ENCODE data around the gene NOB1. TPM values are rescaled to one million over a fixed set of nuclear protein-coding genes. Genes with fewer than 3 reads are reported as not detected.
A peak's percentile ranks its signal among the peaks of the same experiment; 100 is the strongest.
"Not testable (repeated sequence)": the region's sequence is repeated elsewhere in the genome, so short reads cannot be mapped to it uniquely, and the experiment has no call there.

NOB1 gene
- total RNA-seq, 4 donors from 2014 or later, result 15.9 to 50.5 (median 21.0) TPM

DNA sequence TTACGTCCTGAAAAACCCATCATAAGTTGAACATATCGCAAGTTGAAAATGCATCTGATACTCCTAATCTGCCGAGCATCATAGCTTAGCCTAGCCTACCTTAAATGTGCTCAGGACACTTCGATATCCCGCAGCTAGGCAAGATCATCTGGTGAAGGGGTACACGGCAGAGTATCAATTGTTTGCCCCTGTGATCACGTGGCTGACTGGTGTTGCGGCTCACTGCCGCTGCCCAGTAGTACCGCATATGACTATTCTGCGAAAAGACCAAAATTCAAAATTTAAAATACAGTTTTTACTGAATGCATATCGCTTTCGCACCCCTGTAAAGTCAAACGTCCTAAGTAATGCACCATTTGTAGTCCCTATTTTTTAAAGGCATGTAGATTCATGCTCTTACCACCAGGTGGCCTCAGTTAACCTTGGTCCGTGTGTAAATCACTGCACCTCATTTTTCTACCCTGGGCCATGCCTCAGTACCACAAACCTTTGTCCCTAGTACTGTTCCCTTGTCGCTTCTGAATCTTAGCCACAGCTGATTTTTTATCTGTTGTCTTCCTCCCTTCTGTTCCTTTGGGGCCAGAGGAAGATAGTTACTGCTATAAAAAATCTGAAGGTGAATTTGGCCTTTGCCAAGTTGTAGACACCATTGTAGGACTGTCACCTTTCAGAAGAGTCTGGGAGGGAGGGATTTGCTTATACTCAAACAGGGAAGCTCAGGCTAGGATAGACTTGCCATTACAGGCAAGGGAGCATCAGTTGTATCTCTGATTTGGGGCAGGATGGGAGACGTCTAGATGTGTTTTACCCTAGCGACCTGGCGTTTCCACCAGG is 41.8 kb upstream of the NOB1 start:
- TF ChIP-seq, protein P1, sequence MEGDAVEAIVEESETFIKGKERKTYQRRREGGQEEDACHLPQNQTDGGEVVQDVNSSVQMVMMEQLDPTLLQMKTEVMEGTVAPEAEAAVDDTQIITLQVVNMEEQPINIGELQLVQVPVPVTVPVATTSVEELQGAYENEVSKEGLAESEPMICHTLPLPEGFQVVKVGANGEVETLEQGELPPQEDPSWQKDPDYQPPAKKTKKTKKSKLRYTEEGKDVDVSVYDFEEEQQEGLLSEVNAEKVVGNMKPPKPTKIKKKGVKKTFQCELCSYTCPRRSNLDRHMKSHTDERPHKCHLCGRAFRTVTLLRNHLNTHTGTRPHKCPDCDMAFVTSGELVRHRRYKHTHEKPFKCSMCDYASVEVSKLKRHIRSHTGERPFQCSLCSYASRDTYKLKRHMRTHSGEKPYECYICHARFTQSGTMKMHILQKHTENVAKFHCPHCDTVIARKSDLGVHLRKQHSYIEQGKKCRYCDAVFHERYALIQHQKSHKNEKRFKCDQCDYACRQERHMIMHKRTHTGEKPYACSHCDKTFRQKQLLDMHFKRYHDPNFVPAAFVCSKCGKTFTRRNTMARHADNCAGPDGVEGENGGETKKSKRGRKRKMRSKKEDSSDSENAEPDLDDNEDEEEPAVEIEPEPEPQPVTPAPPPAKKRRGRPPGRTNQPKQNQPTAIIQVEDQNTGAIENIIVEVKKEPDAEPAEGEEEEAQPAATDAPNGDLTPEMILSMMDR (IDR thresholded peaks at IDR 0.05), result peak; percentile 88 to 95 (median 92)
- no peak for TF ChIP-seq POLR2A (IDR thresholded peaks at IDR 0.05)
- Histone ChIP-seq H3K27ac (no peak overlapping the region), H3K27me3 (no peaks in the 10 kb centered on the region), H3K4me1 (no peaks in the 10 kb centered on the region), H3K4me3 (no peak overlapping the region), H3K36me3 (no peaks in the 10 kb centered on the region), H3K9me3 (no peaks in the 10 kb centered on the region)
- intact Hi-C loops (cut with DNase I; ENCODE audit: low total_unique reads), result loop anchor here (5.0 kb wide), 1 partner anchor 131 kb away; no protein-coding TSS in a partner anchor
- peak; percentile 25 to 38 for DNase-seq

DNA sequence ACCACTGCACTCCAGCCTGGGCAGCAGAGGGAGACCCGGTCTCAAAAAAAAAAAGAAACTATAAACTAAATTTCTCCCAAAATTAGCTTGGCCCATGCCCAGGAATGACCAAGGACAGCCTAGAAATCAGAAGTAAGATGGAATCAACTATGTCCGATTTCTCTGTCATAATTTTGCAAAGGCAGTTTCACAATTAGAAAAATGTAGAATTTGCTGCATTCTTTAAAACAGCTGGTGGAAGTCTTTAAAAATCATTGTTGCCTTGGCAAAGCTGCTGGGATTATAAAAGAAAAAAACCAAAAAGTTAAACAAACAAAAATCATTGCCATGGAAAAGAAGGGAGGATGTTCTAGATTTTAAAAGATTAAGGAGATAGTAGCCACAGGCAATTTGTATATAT is 39.8 kb upstream of the NOB1 start:
- intact Hi-C loops (cut with DNase I; ENCODE audit: low total_unique reads), result no loop called here
- no peak overlapping the region for H3K4me3 ChIP-seq
- no peak for TF ChIP-seq POLR2A (IDR thresholded peaks at IDR 0.05)
- TF ChIP-seq, protein P1 (IDR thresholded peaks at IDR 0.05), result no peak

DNA sequence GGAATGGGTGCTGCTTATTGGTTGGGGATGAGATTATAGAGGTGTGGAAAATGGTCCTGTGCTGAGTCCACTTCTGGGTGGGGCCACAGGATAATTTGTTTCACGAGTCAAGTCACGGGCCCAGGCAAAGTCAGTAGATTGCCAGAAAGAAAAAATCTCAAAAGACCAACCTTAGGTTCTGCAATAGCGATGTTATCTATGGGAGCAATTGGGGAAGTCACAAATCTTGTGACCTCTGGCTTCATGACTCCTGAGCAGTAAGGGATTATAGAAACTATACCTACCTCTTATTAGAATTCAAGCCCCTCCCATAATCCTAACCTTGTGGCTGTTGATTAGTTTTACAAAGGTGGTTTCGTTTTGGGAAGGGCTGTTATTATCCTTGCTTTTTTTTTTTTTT is 38.8 kb upstream of the NOB1 start:
- no peak for TF ChIP-seq POLR2A (IDR thresholded peaks at IDR 0.05)
- Histone ChIP-seq H3K27me3 (no peaks in the 10 kb centered on the region), H3K27ac (no peak overlapping the region), H3K36me3 (no peaks in the 10 kb centered on the region), H3K4me3 (no peak overlapping the region), H3K4me1 (no peaks in the 10 kb centered on the region), H3K9me3 (no peaks in the 10 kb centered on the region)
- intact Hi-C loops (cut with DNase I; ENCODE audit: low total_unique reads), result no loop called here
- DNase-seq, result no peak

More for the DNA sequence above, 39.8 kb upstream of the NOB1 start:
- no peaks in the 10 kb centered on the region for H3K9me3 ChIP-seq
- H3K36me3 ChIP-seq, result no peaks in the 10 kb centered on the region
- no peaks in the 10 kb centered on the region for H3K27me3 ChIP-seq
- no peak for DNase-seq
- no peak overlapping the region for H3K27ac ChIP-seq
- no peaks in the 10 kb centered on the region for H3K4me1 ChIP-seq

DNA sequence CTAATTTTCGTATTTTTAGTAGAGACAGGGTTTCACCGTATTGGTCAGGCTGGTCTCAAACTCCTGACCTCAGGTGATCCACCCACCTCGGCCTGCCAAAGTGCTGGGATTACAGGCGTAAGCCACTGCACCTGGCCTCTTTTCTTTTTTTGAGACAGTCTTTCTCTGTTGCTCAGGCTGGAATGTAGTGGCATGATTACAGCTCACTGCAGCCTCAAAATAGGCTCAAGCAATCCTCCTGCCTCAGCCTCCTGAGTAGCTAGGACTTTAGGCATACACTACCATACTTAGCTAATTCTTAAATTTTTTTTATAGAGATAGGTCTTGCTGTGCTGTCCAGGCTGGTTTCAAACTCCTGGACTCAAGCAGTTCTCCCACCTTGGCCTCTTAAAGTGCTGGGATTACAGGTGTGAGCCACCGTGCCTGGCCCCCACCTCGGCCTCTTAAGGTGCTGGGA is 36.7 kb upstream of the NOB1 start:
- DNase-seq; H3K27me3 ChIP-seq; intact Hi-C loops (cut with DNase I; ENCODE audit: low total_unique reads); H3K4me3 ChIP-seq; H3K4me1 ChIP-seq; H3K9me3 ChIP-seq; H3K27ac ChIP-seq; H3K36me3 ChIP-seq: not testable (repeated sequence)

DNA sequence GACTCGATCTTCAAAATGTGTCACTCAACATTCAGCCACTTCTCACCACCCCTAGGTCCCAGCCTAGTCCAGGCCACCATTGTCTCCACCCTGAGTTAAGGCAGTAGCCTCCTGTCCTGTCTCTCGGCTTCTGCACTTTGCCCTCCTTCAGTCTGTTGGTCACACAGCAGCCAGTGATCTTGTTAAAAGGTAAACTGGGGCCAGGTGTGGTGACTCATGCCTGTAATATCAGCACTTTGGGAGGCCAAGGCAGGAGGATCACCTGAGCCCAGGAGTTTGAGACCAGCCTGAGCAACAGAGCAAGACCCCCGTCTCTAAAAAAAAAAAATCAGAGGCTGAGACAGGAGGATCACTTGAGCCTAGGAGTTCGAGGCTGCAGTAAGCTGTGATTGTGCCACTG is 33.2 kb upstream of the NOB1 start:
- no peaks in the 10 kb centered on the region for H3K27me3 ChIP-seq
- TF ChIP-seq POLR2A (IDR thresholded peaks at IDR 0.05), result no peak
- TF ChIP-seq, protein P1 (IDR thresholded peaks at IDR 0.05), result no peak
- H3K4me1 ChIP-seq, result no peaks in the 10 kb centered on the region
- no peak overlapping the region for H3K27ac ChIP-seq
- no peaks in the 10 kb centered on the region for H3K36me3 ChIP-seq
- H3K4me3 ChIP-seq, result no peak overlapping the region
- H3K9me3 ChIP-seq, result no peaks in the 10 kb centered on the region
- intact Hi-C loops (cut with DNase I; ENCODE audit: low total_unique reads), result no loop called here
- DNase-seq, result no peak

DNA sequence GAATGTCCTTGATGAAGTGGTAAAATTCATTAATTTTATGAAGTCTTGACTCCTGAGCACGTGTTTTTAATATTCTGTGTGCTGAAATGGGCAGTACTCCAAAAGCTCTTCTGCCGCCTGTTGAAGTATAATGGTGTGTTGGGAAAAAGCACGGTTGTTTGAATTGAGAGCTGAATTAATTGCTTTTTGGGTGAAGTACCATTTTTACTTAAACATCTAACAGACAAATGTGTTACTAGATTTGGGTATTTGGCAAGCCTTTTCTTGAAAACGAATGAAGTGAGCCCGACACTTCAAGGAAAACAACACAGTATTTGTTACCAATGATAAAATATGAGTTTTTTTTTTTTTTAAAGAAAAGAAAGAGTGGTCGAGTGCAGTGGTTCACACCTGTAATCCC is 29.9 kb upstream of the NOB1 start:
- no peaks in the 10 kb centered on the region for H3K4me1 ChIP-seq

More for the DNA sequence above, 29.9 kb upstream of the NOB1 start:
- intact Hi-C loops (cut with DNase I; ENCODE audit: low total_unique reads), result no loop called here
- no peak for DNase-seq
- TF ChIP-seq POLR2A (IDR thresholded peaks at IDR 0.05), result no peak
- TF ChIP-seq, protein P1 (IDR thresholded peaks at IDR 0.05), result no peak
- Histone ChIP-seq H3K27me3 (no peaks in the 10 kb centered on the region), H3K27ac (no peak overlapping the region), H3K4me3 (no peak overlapping the region), H3K36me3 (no peaks in the 10 kb centered on the region), H3K9me3 (no peaks in the 10 kb centered on the region)
